Measurements from ENCODE around the gene ZBTB7C. TPM values are rescaled to one million over a fixed set of nuclear protein-coding genes. Genes with fewer than 3 reads are reported as not detected.

ZBTB7C gene
- total RNA-seq, 1 donor, result 0.09 TPM

GRCh38 chr18:48161191-48161910, 247.8 kb downstream of the ZBTB7C start:
- H3K4me3 ChIP-seq (ENCODE audit: low read depth, low read length), result peak overlapping the region; percentile 70
- DNase-seq (ENCODE audit: low read depth), result peak; percentile 80
- TF ChIP-seq, protein P1, sequence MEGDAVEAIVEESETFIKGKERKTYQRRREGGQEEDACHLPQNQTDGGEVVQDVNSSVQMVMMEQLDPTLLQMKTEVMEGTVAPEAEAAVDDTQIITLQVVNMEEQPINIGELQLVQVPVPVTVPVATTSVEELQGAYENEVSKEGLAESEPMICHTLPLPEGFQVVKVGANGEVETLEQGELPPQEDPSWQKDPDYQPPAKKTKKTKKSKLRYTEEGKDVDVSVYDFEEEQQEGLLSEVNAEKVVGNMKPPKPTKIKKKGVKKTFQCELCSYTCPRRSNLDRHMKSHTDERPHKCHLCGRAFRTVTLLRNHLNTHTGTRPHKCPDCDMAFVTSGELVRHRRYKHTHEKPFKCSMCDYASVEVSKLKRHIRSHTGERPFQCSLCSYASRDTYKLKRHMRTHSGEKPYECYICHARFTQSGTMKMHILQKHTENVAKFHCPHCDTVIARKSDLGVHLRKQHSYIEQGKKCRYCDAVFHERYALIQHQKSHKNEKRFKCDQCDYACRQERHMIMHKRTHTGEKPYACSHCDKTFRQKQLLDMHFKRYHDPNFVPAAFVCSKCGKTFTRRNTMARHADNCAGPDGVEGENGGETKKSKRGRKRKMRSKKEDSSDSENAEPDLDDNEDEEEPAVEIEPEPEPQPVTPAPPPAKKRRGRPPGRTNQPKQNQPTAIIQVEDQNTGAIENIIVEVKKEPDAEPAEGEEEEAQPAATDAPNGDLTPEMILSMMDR (IDR thresholded peaks at IDR 0.05; ENCODE audit: insufficient read depth, low read length), result no peak

DNA sequence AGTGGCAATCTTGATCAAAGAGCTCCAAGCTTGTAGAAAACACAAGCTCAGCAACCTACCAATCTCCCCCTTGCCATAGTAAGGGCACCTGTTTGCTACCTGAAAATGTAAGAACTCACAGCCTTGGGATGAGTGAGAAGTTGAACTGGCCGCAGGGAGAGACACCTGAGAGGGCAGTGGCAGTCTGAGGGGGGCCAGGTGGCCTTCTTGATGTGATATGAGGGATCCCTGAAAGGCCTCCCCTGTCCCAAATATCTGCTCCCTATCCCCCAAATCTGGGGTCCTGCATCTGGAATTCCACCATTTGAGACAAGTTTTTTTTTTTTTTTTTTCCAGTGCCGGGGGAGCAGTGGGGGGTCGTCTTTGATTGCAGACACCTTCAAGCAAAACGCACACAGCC, 248.6 kb downstream of the ZBTB7C start:
- TF ChIP-seq, protein P1 (IDR thresholded peaks at IDR 0.05; ENCODE audit: insufficient read depth, low read length), result no peak
- peak overlapping the region; percentile 70 for H3K4me3 ChIP-seq (ENCODE audit: low read depth, low read length)

GRCh38 chr18:48159816-48160215, 249.4 kb downstream of the ZBTB7C start:
- DNase-seq (ENCODE audit: low read depth), result no peak
- H3K4me3 ChIP-seq (ENCODE audit: low read depth, low read length), result no peak overlapping the region
- TF ChIP-seq, protein P1 (IDR thresholded peaks at IDR 0.05; ENCODE audit: insufficient read depth, low read length), result no peak

More for the DNA sequence above, 248.6 kb downstream of the ZBTB7C start:
- no peak for DNase-seq (ENCODE audit: low read depth)

DNA sequence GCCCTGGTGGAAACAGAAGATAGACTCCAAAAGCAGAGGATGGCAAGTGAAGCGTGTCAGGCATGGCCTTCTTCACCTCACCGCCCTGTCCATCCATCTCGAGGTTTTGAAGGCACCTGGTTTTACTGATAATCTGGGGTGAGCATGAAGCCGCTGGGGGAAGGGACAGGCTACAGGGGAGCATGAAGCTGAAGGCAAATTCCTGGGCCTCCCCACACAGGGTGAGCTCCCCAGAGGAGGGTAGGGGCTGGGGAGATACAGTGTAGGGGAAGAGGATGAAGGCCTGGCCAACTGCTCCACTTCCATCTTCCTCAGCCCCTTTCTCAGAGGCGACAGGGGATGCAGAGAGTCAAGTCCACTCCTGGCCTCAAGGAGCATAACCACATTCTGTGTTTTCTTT, 250.5 kb downstream of the ZBTB7C start:
- no peak for DNase-seq (ENCODE audit: low read depth)
- no peak overlapping the region for H3K4me3 ChIP-seq (ENCODE audit: low read depth, low read length)
- TF ChIP-seq, protein P1 (IDR thresholded peaks at IDR 0.05; ENCODE audit: insufficient read depth, low read length), result no peak

DNA sequence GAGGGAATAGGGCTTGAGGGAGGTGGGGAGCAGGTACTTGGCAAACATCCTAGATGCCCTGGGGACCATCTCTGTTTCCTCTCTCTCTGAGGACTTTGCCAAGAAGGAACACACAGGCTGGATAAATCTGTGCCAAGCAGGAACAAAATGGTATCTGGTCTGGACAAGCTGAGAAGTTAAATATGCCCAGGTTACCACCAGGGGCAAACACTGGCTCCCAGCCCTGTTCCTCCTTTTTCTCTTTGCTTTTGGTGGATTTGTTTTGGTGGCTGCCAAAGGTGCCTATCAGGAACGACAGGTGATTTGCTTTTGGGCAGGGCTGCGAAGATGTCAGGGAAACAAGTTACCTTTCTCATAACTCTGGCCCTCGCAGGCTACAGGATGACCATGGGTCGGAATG, 251.2 kb downstream of the ZBTB7C start:
- no peak for DNase-seq (ENCODE audit: low read depth)

GRCh38 chr18:48155856-48156255, 253.3 kb downstream of the ZBTB7C start:
- no peak overlapping the region for H3K4me3 ChIP-seq (ENCODE audit: low read depth, low read length)
- DNase-seq (ENCODE audit: low read depth), result no peak
- TF ChIP-seq, protein P1 (IDR thresholded peaks at IDR 0.05; ENCODE audit: insufficient read depth, low read length), result no peak

More for the DNA sequence above, 251.2 kb downstream of the ZBTB7C start:
- TF ChIP-seq, protein P1 (IDR thresholded peaks at IDR 0.05; ENCODE audit: insufficient read depth, low read length), result no peak
- H3K4me3 ChIP-seq (ENCODE audit: low read depth, low read length), result no peak overlapping the region

GRCh38 chr18:48154828-48155227, 254.4 kb downstream of the ZBTB7C start:
- DNase-seq (ENCODE audit: low read depth), result no peak
- TF ChIP-seq, protein P1 (IDR thresholded peaks at IDR 0.05; ENCODE audit: insufficient read depth, low read length), result no peak
- no peak overlapping the region for H3K4me3 ChIP-seq (ENCODE audit: low read depth, low read length)
